ENCODE results near the gene DNAJC16.

The DNAJC16 gene

GRCh38 chr1:15541231-15541792, 14.7 kb downstream of the DNAJC16 start:
- no peak for DNase-seq

- DNase-seq: no peak
These were observed 16.0 kb downstream of the DNAJC16 start for GRCh38 chr1:15542388-15543250.

GRCh38 chr1:15543251-15543588, 16.6 kb downstream of the DNAJC16 start:
- no peak for DNase-seq

- DNase-seq: no peak
These were observed 17.2 kb downstream of the DNAJC16 start for GRCh38 chr1:15543589-15544568.

- no peak for DNase-seq
These were observed 20.0 kb downstream of the DNAJC16 start for GRCh38 chr1:15546641-15547040.

- DNase-seq: no peak
These were observed 23.9 kb downstream of the DNAJC16 start for GRCh38 chr1:15550573-15550972.

- no peak for DNase-seq
These were observed 30.4 kb downstream of the DNAJC16 start for GRCh38 chr1:15557008-15557407.

GRCh38 chr1:15557594-15557993, 30.9 kb downstream of the DNAJC16 start:
- no peak for DNase-seq

- DNase-seq: no peak
These were observed 31.9 kb downstream of the DNAJC16 start for GRCh38 chr1:15558516-15558915.

- no peak for DNase-seq
These were observed 32.7 kb downstream of the DNAJC16 start for GRCh38 chr1:15559189-15559810.

- no peak for DNase-seq
These were observed 41.9 kb downstream of the DNAJC16 start for GRCh38 chr1:15568387-15569073.

- no peak for DNase-seq
These were observed 44.2 kb downstream of the DNAJC16 start for GRCh38 chr1:15570861-15571260.

- DNase-seq: no peak
These were observed 44.6 kb downstream of the DNAJC16 start for GRCh38 chr1:15571266-15571665.

GRCh38 chr1:15573477-15573876, 46.8 kb downstream of the DNAJC16 start:
- DNase-seq: no peak

- DNase-seq: no peak
These were observed 48.1 kb downstream of the DNAJC16 start for GRCh38 chr1:15574741-15575140.

- no peak for DNase-seq
These were observed 49.0 kb downstream of the DNAJC16 start for GRCh38 chr1:15575549-15576150.

- no peak for DNase-seq
These were observed 51.0 kb downstream of the DNAJC16 start for GRCh38 chr1:15577691-15578090.

- DNase-seq: no peak
These were observed 52.5 kb downstream of the DNAJC16 start for GRCh38 chr1:15578921-15579682.

GRCh38 chr1:15579683-15580047, 53.0 kb downstream of the DNAJC16 start:
- no peak for DNase-seq

GRCh38 chr1:15583016-15583706, 56.5 kb downstream of the DNAJC16 start:
- DNase-seq: no peak
